NCI-H1436 treated with DMSO at 0.1 percent for 48 hours (cell line): ENCODE data around the gene ARHGEF16.

Experiments
- DNase-seq: peaks from one replicate; lab custom pipeline; 2025; lab: John Stamatoyannopoulos, UW

ARHGEF16 gene

GRCh38 chr1:3519301-3519885 is 64.9 kb downstream of the ARHGEF16 start:
- DNase-seq, result no peak

- DNase-seq, result no peak
These were observed 66.2 kb downstream of the ARHGEF16 start for GRCh38 chr1:3520419-3521378.

GRCh38 chr1:3521426-3521825 is 67.0 kb downstream of the ARHGEF16 start:
- no peak for DNase-seq

GRCh38 chr1:3522112-3522511 is 67.6 kb downstream of the ARHGEF16 start:
- no peak for DNase-seq

- DNase-seq, result no peak
These were observed 68.2 kb downstream of the ARHGEF16 start for GRCh38 chr1:3522564-3523265.

- no peak for DNase-seq
These were observed 69.5 kb downstream of the ARHGEF16 start for GRCh38 chr1:3523980-3524379.

- no peak for DNase-seq
These were observed 70.2 kb downstream of the ARHGEF16 start for GRCh38 chr1:3524556-3525203.

GRCh38 chr1:3525551-3526482 is 71.4 kb downstream of the ARHGEF16 start:
- no peak for DNase-seq

GRCh38 chr1:3527774-3528173 is 73.3 kb downstream of the ARHGEF16 start:
- DNase-seq, result no peak

GRCh38 chr1:3529099-3529729 is 74.7 kb downstream of the ARHGEF16 start:
- DNase-seq, result no peak

- DNase-seq, result no peak
These were observed 75.8 kb downstream of the ARHGEF16 start for GRCh38 chr1:3530086-3530925.
